ENCODE results near the gene CPED1. TPM values are rescaled to one million over a fixed set of nuclear protein-coding genes. Genes with fewer than 3 reads are reported as not detected.

Gene CPED1
- total RNA-seq, 1 experiment from 2014 or later = 0.13 TPM

- Histone ChIP-seq H4K5ac (ENCODE audit: insufficient read length, low read depth, low read length) (no peak overlapping the region), H2AFZ (ENCODE audit: low read length) (no peak overlapping the region), H2BK120ac (ENCODE audit: low read depth, low read length, poor library complexity, severe bottlenecking) (no peak overlapping the region), H2BK12ac (ENCODE audit: insufficient read length, low read depth, low read length) (no peak overlapping the region), H3K4ac (ENCODE audit: low read depth, low read length) (no peak overlapping the region), H3K4me1 (ENCODE audit: insufficient read depth, low read length) (no peaks in the 10 kb centered on the region), H3K14ac (ENCODE audit: insufficient read depth, low read length) (no peak overlapping the region), H4K91ac (ENCODE audit: insufficient read length, low read depth, low read length) (no peak overlapping the region), H2BK5ac (ENCODE audit: insufficient read length, low read length) (no peak overlapping the region), H3K27ac (ENCODE audit: insufficient read length, low read depth, low read length) (no peak overlapping the region), H3K9me3 (ENCODE audit: control insufficient read depth, low read depth, low read length) (no peaks in the 10 kb centered on the region), H3K9ac (ENCODE audit: extremely low read depth, insufficient read length, low read length) (no peak overlapping the region), H3K27me3 (ENCODE audit: insufficient read depth, low read length) (no peaks in the 10 kb centered on the region), H3T11ph (ENCODE audit: low read length) (no peak overlapping the region), H3K79me2 (ENCODE audit: insufficient read depth, low read length) (no peaks in the 10 kb centered on the region), H3K56ac (ENCODE audit: insufficient read length, low read depth, low read length) (no peak overlapping the region), H4K20me1 (ENCODE audit: control insufficient read depth, insufficient read depth, insufficient read length) (no peaks in the 10 kb centered on the region), H2AK5ac (ENCODE audit: insufficient read length, low read length) (no peak overlapping the region), H3K18ac (ENCODE audit: insufficient read length, low read depth, low read length) (no peak overlapping the region), H3K79me1 (ENCODE audit: insufficient read depth, low read depth, low read length, poor library complexity, severe bottlenecking) (no peaks in the 10 kb centered on the region), H3K23me2 (ENCODE audit: insufficient read length, low read depth, low read length, poor library complexity, severe bottlenecking) (no peaks in the 10 kb centered on the region), H4K8ac (replicated peaks; ENCODE audit: insufficient read length, low read depth, low read length) (no peak overlapping the region), H3K4me2 (ENCODE audit: insufficient read depth, insufficient read length, low read length) (no peak overlapping the region), H2BK15ac (ENCODE audit: low read depth, low read length) (no peak overlapping the region), H2BK20ac (ENCODE audit: low read depth, low read length, poor library complexity, severe bottlenecking) (no peak overlapping the region), H3K23ac (ENCODE audit: insufficient read length, low read depth, low read length) (no peak overlapping the region)
- TF ChIP-seq CTCF (conservative IDR thresholded peaks at IDR 0.05) = no peak
- Mint-ChIP-seq H3K9me3 (no peaks in the 10 kb centered on the region), H3K4me3 (no peak overlapping the region), H3K27me3 (ENCODE audit: low read depth) (no peaks in the 10 kb centered on the region), H3K36me3 (ENCODE audit: insufficient read depth in 1 of 3, low read depth in 3 of 3) (no peaks in the 10 kb centered on the region), H3K4me1 (peaks cover 23 to 26% of the 10 kb centered on the region in 2 experiments), H3K27ac (no peak overlapping the region)
- WGBS (ENCODE audit: extremely low coverage, insufficient read length, low lambda C conversion rate) = no CpG with 5 or more reads among the region's 2 CpGs
- no peak for DNase-seq
Observed at GRCh38 chr7:121046893-121047468, 58.5 kb downstream of the CPED1 start.

All from H9 (cell line).